ENCODE results near the gene SIN3B.

DNA sequence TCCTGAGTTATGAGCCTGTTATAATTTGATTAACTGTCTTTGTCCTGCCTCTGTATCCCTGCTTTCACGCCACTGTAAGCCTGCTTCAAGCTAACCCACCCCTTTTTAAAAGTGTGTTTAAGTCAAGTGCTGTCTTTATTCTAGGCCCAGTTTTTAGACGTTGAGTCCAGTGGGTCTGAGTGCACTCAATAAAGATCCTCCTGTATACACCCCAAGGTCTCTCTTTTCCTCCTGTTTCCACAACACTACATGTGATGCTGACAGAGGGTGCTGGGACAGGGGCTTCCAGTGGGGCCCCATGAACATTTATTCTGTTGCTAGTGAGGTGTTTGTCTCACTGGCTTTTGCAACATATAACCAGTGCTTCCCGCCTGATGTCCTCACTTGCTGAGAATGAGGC lies 52.9 kb downstream of the SIN3B start:
- TF ChIP-seq, protein P1, sequence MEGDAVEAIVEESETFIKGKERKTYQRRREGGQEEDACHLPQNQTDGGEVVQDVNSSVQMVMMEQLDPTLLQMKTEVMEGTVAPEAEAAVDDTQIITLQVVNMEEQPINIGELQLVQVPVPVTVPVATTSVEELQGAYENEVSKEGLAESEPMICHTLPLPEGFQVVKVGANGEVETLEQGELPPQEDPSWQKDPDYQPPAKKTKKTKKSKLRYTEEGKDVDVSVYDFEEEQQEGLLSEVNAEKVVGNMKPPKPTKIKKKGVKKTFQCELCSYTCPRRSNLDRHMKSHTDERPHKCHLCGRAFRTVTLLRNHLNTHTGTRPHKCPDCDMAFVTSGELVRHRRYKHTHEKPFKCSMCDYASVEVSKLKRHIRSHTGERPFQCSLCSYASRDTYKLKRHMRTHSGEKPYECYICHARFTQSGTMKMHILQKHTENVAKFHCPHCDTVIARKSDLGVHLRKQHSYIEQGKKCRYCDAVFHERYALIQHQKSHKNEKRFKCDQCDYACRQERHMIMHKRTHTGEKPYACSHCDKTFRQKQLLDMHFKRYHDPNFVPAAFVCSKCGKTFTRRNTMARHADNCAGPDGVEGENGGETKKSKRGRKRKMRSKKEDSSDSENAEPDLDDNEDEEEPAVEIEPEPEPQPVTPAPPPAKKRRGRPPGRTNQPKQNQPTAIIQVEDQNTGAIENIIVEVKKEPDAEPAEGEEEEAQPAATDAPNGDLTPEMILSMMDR (IDR thresholded peaks at IDR 0.05): no peak
- TF ChIP-seq POLR2A (IDR thresholded peaks at IDR 0.05) (no peak), EP300 (IDR thresholded peaks at IDR 0.05) (no peak)

Measured in ovary (tissue), 3 donors.